DOHH2 (cell line): ENCODE results near the gene JUNB.

Source experiments
- H3F3A ChIP-seq: fragments of 200-600 bp; sonication (generic), shearing (Covaris generic); 2 replicates; pipeline ENCODE4 v1.6.0; 2016; ENCODE audit warnings: antibody characterized with exemption, mild to moderate bottlenecking; ENCODE audit not compliant: control insufficient read depth, insufficient read depth
- H3K27ac ChIP-seq: fragments of 200-600 bp; sonication (generic); 2 replicates; pipeline ENCODE4 v1.5.1; 2014; ENCODE audit warnings: low read depth, mild to moderate bottlenecking, low read length, moderate library complexity
- H3K27me3 ChIP-seq: fragments of 200-600 bp; sonication (generic); 2 replicates; pipeline ENCODE4 v1.6.1; 2014; ENCODE audit warnings: mild to moderate bottlenecking, low read length, mixed read lengths; ENCODE audit not compliant: control insufficient read depth
- H3K36me3 ChIP-seq: fragments of 200-600 bp; sonication (generic); 2 replicates; pipeline ENCODE4 v1.6.1; 2014; ENCODE audit warnings: mild to moderate bottlenecking, low read length, moderate library complexity, mixed read lengths; ENCODE audit not compliant: control insufficient read depth
- H3K4me1 ChIP-seq: fragments of 200-600 bp; sonication (generic); 2 replicates; pipeline ENCODE4 v1.6.1; 2014; ENCODE audit warnings: mild to moderate bottlenecking, low read length, mixed read lengths; ENCODE audit not compliant: control insufficient read depth
- H3K4me2 ChIP-seq: fragments of 200-600 bp; sonication (generic); 2 replicates; pipeline ENCODE4 v1.6.0; 2014; ENCODE audit warnings: mild to moderate bottlenecking, low read length, moderate library complexity
- H3K4me3 ChIP-seq: fragments of 200-600 bp; sonication (generic); 2 replicates; pipeline ENCODE4 v1.5.1; 2014; ENCODE audit warnings: mild to moderate bottlenecking, low read length, mixed read lengths
- H3K79me2 ChIP-seq: fragments of 200-600 bp; sonication (generic); 2 replicates; pipeline ENCODE4 v1.6.1; 2014; ENCODE audit warnings: mild to moderate bottlenecking, low read length, mixed read lengths; ENCODE audit not compliant: control insufficient read depth
- H3K9me2 ChIP-seq: fragments of 200-600 bp; sonication (generic); replicated peaks from 2 replicates; pipeline ENCODE4 v1.6.1; 2014; ENCODE audit warnings: mild to moderate bottlenecking, low read length, mixed read lengths; ENCODE audit not compliant: control insufficient read depth
- H3K9me3 ChIP-seq: fragments of 200-600 bp; sonication (generic); 2 replicates; pipeline ENCODE4 v1.6.1; 2014; ENCODE audit warnings: antibody characterized with exemption, low read length, mixed read lengths; ENCODE audit not compliant: control insufficient read depth, insufficient read depth
- H4K20me1 ChIP-seq: fragments of 200-600 bp; sonication (generic); 2 replicates; pipeline ENCODE4 v1.6.0; 2014; ENCODE audit warnings: low read depth, mild to moderate bottlenecking, antibody characterized with exemption, low read length, moderate library complexity; ENCODE audit not compliant: control insufficient read depth, insufficient read depth
- CTCF ChIP-seq: fragments of 200-600 bp; sonication (generic); IDR thresholded peaks from one replicate; pipeline ENCODE4 v1.5.1; 2014; ENCODE audit warnings: antibody characterized with exemption, mild to moderate bottlenecking, low read depth, low read length; ENCODE audit not compliant: poor library complexity, severe bottlenecking
- EZH2phosphoT487 ChIP-seq: fragments of 200-600 bp; sonication (generic); IDR thresholded peaks from 2 replicates; pipeline ENCODE4 v1.6.1; 2017; ENCODE audit warnings: borderline replicate concordance, mild to moderate bottlenecking, antibody characterized with exemption, low read length, moderate library complexity, mixed read lengths

Gene JUNB

DNA sequence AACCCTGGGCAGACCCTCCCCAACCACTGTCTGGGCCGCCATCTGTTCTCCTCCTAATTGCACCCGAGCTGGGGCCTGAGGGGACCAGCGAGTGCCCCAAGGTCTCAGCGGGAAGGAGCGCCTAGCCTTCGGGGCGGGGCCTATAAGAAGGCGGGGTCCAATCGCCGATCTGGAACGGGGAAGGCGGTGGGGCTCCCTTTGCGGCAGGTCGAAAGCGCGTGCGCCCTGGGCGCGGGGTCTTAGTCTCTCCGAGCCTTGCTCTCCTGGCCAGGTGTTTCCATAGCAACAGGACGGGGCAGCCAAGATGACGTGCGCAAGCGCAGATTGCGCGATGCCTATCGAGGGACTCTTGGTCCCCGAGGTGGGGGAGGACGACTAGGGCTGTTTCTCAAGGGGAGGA is 49.8 kb downstream of the JUNB start:
- peaks cover 21% of the 10 kb centered on the region for H3F3A ChIP-seq
- peaks cover 13% of the 10 kb centered on the region; the same call in 1 of the 2 replicates for H4K20me1 ChIP-seq
- peak overlapping the region; percentile 23; the same call in 1 of the 2 replicates for H3K4me2 ChIP-seq
- H3K9me2 ChIP-seq, result no peaks in the 10 kb centered on the region
- H3K36me3 ChIP-seq, result no peaks in the 10 kb centered on the region
- H3K27me3 ChIP-seq, result peaks cover 6% of the 10 kb centered on the region
- H3K9me3 ChIP-seq, result no peaks in the 10 kb centered on the region
- no peaks in the 10 kb centered on the region for H3K79me2 ChIP-seq
- H3K27ac ChIP-seq, result no peak overlapping the region
- H3K4me3 ChIP-seq, result no peak overlapping the region
- H3K4me1 ChIP-seq, result peaks cover 36% of the 10 kb centered on the region
- TF ChIP-seq CTCF, result no peak
- TF ChIP-seq EZH2phosphoT487, result no peak

GRCh38 chr19:12842511-12842910 is 51.2 kb downstream of the JUNB start:
- Histone ChIP-seq H3K27ac (no peak overlapping the region), H3K4me1 (peaks cover 34% of the 10 kb centered on the region), H3K4me3 (no peak overlapping the region), H3K4me2 (no peak overlapping the region), H3K9me2 (no peaks in the 10 kb centered on the region), H3F3A (peaks cover 12% of the 10 kb centered on the region), H3K9me3 (no peaks in the 10 kb centered on the region), H3K79me2 (no peaks in the 10 kb centered on the region), H3K36me3 (no peaks in the 10 kb centered on the region), H4K20me1 (peaks cover 13% of the 10 kb centered on the region; the same call in 1 of the 2 replicates), H3K27me3 (peaks cover 10% of the 10 kb centered on the region)
- no peak for TF ChIP-seq CTCF
- no peak for TF ChIP-seq EZH2phosphoT487
